Large intestine (tissue), 3 donors: ENCODE results near the gene TSHZ3. TPM values are rescaled to one million over a fixed set of nuclear protein-coding genes. Genes with fewer than 3 reads are reported as not detected.

Experiments
- DNase-seq, 2 donors: peaks; one replicate each; pipeline versions ENCODE4 v3.0.0 to v3.0.0-alpha.2; 2013
- H3K27ac ChIP-seq: one replicate; pipeline ENCODE4 v1.5.1; 2013; ENCODE audit warnings: low read length
- H3K27me3 ChIP-seq: 2 replicates; pipeline ENCODE4 v1.6.1; 2013; ENCODE audit warnings: low read length; ENCODE audit not compliant: control insufficient read depth, insufficient read depth
- H3K36me3 ChIP-seq: 2 replicates; pipeline ENCODE4 v1.6.1; 2013; ENCODE audit warnings: low read length; ENCODE audit not compliant: control insufficient read depth, insufficient read depth
- H3K4me1 ChIP-seq: one replicate; pipeline ENCODE4 v1.6.1; 2013; ENCODE audit warnings: low read length; ENCODE audit not compliant: control insufficient read depth, insufficient read depth
- H3K4me3 ChIP-seq: one replicate; pipeline ENCODE4 v1.5.1; 2013; ENCODE audit warnings: low read length
- H3K9me3 ChIP-seq: one replicate; pipeline ENCODE4 v1.6.1; 2013; ENCODE audit warnings: mild to moderate bottlenecking, low read depth, low read length, moderate library complexity; ENCODE audit not compliant: control insufficient read depth
- WGBS: methylation state at CpG from one replicate; pipeline ENCODE4 v1.1.5; 2013; ENCODE audit warnings: low lambda C conversion rate; ENCODE audit not compliant: insufficient coverage; 5-methylcytosine and 5-hydroxymethylcytosine counted together
- polyA plus RNA-seq: library from polyadenylated mRNA; unstranded; fragments of 120-200 nt; gene quantifications from one replicate; pipeline ENCODE4 v1.2.1, GENCODE V29; 2013

Gene TSHZ3
- polyA plus RNA-seq, 1 donor = 6.2 TPM

- no peaks in the 10 kb centered on the region for H3K27me3 ChIP-seq
Measured at GRCh38 chr19:31385744-31386143, 36.5 kb upstream of the TSHZ3 start.

GRCh38 chr19:31383553-31383952, 34.3 kb upstream of the TSHZ3 start:
- Histone ChIP-seq H3K27ac (no peak overlapping the region), H3K36me3 (no peaks in the 10 kb centered on the region), H3K4me1 (no peaks in the 10 kb centered on the region), H3K27me3 (no peaks in the 10 kb centered on the region), H3K4me3 (no peak overlapping the region), H3K9me3 (no peaks in the 10 kb centered on the region)
- WGBS = no CpG with 5 or more reads among the region's 1 CpG
- no peak for DNase-seq

More at GRCh38 chr19:31385744-31386143, 36.5 kb upstream of the TSHZ3 start:
- Histone ChIP-seq H3K4me1 (no peaks in the 10 kb centered on the region), H3K27ac (no peak overlapping the region), H3K36me3 (no peaks in the 10 kb centered on the region), H3K4me3 (no peak overlapping the region), H3K9me3 (no peaks in the 10 kb centered on the region)
- 40% methylated on average over 1 of the region's 1 CpG for WGBS
- no peak for DNase-seq

GRCh38 chr19:31380854-31381253, 31.6 kb upstream of the TSHZ3 start:
- Histone ChIP-seq H3K27me3 (no peaks in the 10 kb centered on the region), H3K36me3 (no peaks in the 10 kb centered on the region), H3K9me3 (no peaks in the 10 kb centered on the region), H3K27ac (no peak overlapping the region), H3K4me3 (no peak overlapping the region), H3K4me1 (no peaks in the 10 kb centered on the region)
- no CpG with 5 or more reads among the region's 6 CpGs for WGBS
- DNase-seq = no peak

- Histone ChIP-seq H3K27ac (no peak overlapping the region), H3K4me3 (no peak overlapping the region), H3K36me3 (no peaks in the 10 kb centered on the region), H3K9me3 (no peaks in the 10 kb centered on the region), H3K27me3 (no peaks in the 10 kb centered on the region), H3K4me1 (no peaks in the 10 kb centered on the region)
- WGBS = 0% methylated on average over 1 of the region's 4 CpGs
- DNase-seq = peak in 1 of 2 donors; percentile 6
Measured at GRCh38 chr19:31378404-31378803, 29.2 kb upstream of the TSHZ3 start.

GRCh38 chr19:31377736-31378135, 28.5 kb upstream of the TSHZ3 start:
- 80% methylated on average over 1 of the region's 1 CpG for WGBS
- Histone ChIP-seq H3K36me3 (no peaks in the 10 kb centered on the region), H3K27ac (no peak overlapping the region), H3K9me3 (no peaks in the 10 kb centered on the region), H3K4me3 (no peak overlapping the region), H3K4me1 (no peaks in the 10 kb centered on the region), H3K27me3 (no peaks in the 10 kb centered on the region)
- DNase-seq = no peak

- no peak overlapping the region for H3K4me3 ChIP-seq
- no peaks in the 10 kb centered on the region for H3K27me3 ChIP-seq
- whole genome bisulfite sequencing = no CpG with 5 or more reads among the region's 2 CpGs
- H3K36me3 ChIP-seq = no peaks in the 10 kb centered on the region
- H3K9me3 ChIP-seq = no peaks in the 10 kb centered on the region
- DNase-seq = no peak
- no peaks in the 10 kb centered on the region for H3K4me1 ChIP-seq
- no peak overlapping the region for H3K27ac ChIP-seq
Measured at GRCh38 chr19:31372246-31372781, 23.1 kb upstream of the TSHZ3 start.

- Histone ChIP-seq H3K27ac (no peak overlapping the region), H3K27me3 (no peaks in the 10 kb centered on the region), H3K36me3 (no peaks in the 10 kb centered on the region), H3K4me3 (no peak overlapping the region), H3K9me3 (no peaks in the 10 kb centered on the region), H3K4me1 (no peaks in the 10 kb centered on the region)
- no CpG with 5 or more reads among the region's 5 CpGs for WGBS
- no peak for DNase-seq
Measured at GRCh38 chr19:31370216-31370615, 21.0 kb upstream of the TSHZ3 start.

GRCh38 chr19:31364963-31365362, 15.7 kb upstream of the TSHZ3 start:
- no peak overlapping the region for H3K4me3 ChIP-seq
- no peaks in the 10 kb centered on the region for H3K9me3 ChIP-seq
- H3K36me3 ChIP-seq = no peaks in the 10 kb centered on the region
- no peaks in the 10 kb centered on the region for H3K4me1 ChIP-seq
- DNase-seq = no peak
- H3K27ac ChIP-seq = no peak overlapping the region
- no peaks in the 10 kb centered on the region for H3K27me3 ChIP-seq
- WGBS = no CpG with 5 or more reads among the region's 3 CpGs

- no CpG with 5 or more reads among the region's 5 CpGs for WGBS
- Histone ChIP-seq H3K36me3 (no peaks in the 10 kb centered on the region), H3K27ac (no peak overlapping the region), H3K4me3 (no peak overlapping the region), H3K4me1 (no peaks in the 10 kb centered on the region), H3K9me3 (no peaks in the 10 kb centered on the region), H3K27me3 (peaks cover 26% of the 10 kb centered on the region)
- DNase-seq = no peak
Measured at GRCh38 chr19:31361728-31362127, 12.5 kb upstream of the TSHZ3 start.

GRCh38 chr19:31357315-31357673, 8.1 kb upstream of the TSHZ3 start:
- no peaks in the 10 kb centered on the region for H3K4me1 ChIP-seq
- H3K9me3 ChIP-seq = no peaks in the 10 kb centered on the region
- WGBS = no CpG with 5 or more reads among the region's 10 CpGs
- no peaks in the 10 kb centered on the region for H3K36me3 ChIP-seq
- no peak overlapping the region for H3K4me3 ChIP-seq
- H3K27me3 ChIP-seq = peaks cover 71% of the 10 kb centered on the region
- no peak overlapping the region for H3K27ac ChIP-seq
- no peak for DNase-seq

GRCh38 chr19:31356587-31357314, 7.5 kb upstream of the TSHZ3 start:
- WGBS = 25% methylated on average over 5 of the region's 33 CpGs
- Histone ChIP-seq H3K27ac (no peak overlapping the region), H3K9me3 (no peaks in the 10 kb centered on the region), H3K4me3 (no peak overlapping the region), H3K4me1 (no peaks in the 10 kb centered on the region), H3K27me3 (peaks cover 76% of the 10 kb centered on the region), H3K36me3 (no peaks in the 10 kb centered on the region)
- no peak for DNase-seq
